Activated CD8-positive, alpha-beta T cell treated with anti-CD3 and anti-CD28 coated beads for 36 hours (primary cell): Measurements from ENCODE around the gene LSM8. TPM values are rescaled to one million over a fixed set of nuclear protein-coding genes. Genes with fewer than 3 reads are reported as not detected.
"Not testable (repeated sequence)": the region's sequence is repeated elsewhere in the genome, so short reads cannot be mapped to it uniquely, and the experiment has no call there.

Experiments used
- ATAC-seq: fragments of 200-7000 bp; cut with Tn5 transposase; one replicate; pipeline ENCODE4 v1.10.0; 2021; ENCODE audit warnings: mild to moderate bottlenecking, moderate library complexity
- CTCF ChIA-PET: fragments of 350-600 bp; sonication (Branson Sonifier 250); formaldehyde crosslinking; loops from one replicate; lab custom pipeline; 2021; ENCODE audit warnings: antibody characterized with exemption; lab: Charles Lee
- POLR2A ChIA-PET: fragments of 350-600 bp; sonication (Branson Sonifier 250); formaldehyde crosslinking; loops from one replicate; lab custom pipeline; 2021; ENCODE audit warnings: antibody characterized with exemption; lab: Charles Lee
- DNase-seq: peaks from one replicate; pipeline ENCODE4 v3.0.0-alpha.2; 2020
- H3K27ac Mint-ChIP-seq: one replicate; pipeline ENCODE4 v1.8.0; 2021; ENCODE audit warnings: mild to moderate bottlenecking, mixed read lengths
- H3K27me3 Mint-ChIP-seq: one replicate; pipeline ENCODE4 v1.8.0; 2021; ENCODE audit warnings: mixed read lengths
- H3K36me3 Mint-ChIP-seq: one replicate; pipeline ENCODE4 v1.8.0; 2021; ENCODE audit warnings: low read depth, mixed read lengths
- H3K4me1 Mint-ChIP-seq: one replicate; pipeline ENCODE4 v1.8.0; 2021; ENCODE audit warnings: low read depth, mixed read lengths
- H3K4me3 Mint-ChIP-seq: one replicate; pipeline ENCODE4 v1.8.0; 2021; ENCODE audit warnings: mild to moderate bottlenecking, moderate library complexity, mixed read lengths
- H3K9me3 Mint-ChIP-seq: one replicate; pipeline ENCODE4 v1.8.0; 2021; ENCODE audit warnings: mixed read lengths
- intact Hi-C: fragments of 100-400 bp; cut with micrococcal nuclease; formaldehyde crosslinking; loops from one replicate; pipeline ENCODE4 v1.10.0; 2022
- total RNA-seq, 2 experiments: library from RNA; stranded (reverse); gene quantifications; one replicate each; pipeline ENCODE4 v1.2.3, GENCODE V29; 2021
- TF ChIP-seq, protein P1 (sequence below): fragments of 200-600 bp; IDR thresholded peaks from one replicate; pipeline ENCODE4 v1.8.0; 2022; ENCODE audit warnings: antibody characterized with exemption, mild to moderate bottlenecking

LSM8 gene
- total RNA-seq, 2 experiments from 2014 or later: 36.6 to 42.0 TPM

DNA sequence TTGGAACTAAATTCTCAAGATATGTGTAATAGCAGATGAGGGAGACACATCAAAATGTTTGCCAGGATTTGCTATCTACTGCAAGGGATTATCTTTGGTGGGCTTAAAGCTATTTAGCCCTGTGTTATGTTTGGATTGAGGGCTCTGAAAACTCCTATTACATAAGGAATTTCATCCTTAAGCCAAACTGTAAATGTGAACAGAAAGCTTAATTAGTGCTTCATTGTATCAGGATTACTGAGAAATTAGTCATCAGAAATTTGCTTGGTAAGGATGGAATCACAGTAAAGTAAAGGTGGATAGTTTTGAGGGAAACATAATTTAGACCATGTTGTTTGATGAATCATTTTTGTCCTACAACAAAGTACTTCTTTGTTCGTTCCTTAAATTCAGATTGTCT lies 48.9 kb downstream of the LSM8 start:
- H3K9me3 Mint-ChIP-seq: no peaks in the 10 kb centered on the region
- no peaks in the 10 kb centered on the region for H3K36me3 Mint-ChIP-seq
- H3K27ac Mint-ChIP-seq: no peak overlapping the region
- DNase-seq: no peak
- ChIA-PET CTCF (no interaction called here), POLR2A (no interaction called here)
- no peak overlapping the region for H3K4me3 Mint-ChIP-seq
- intact Hi-C loops: no loop called here
- no peak for ATAC-seq
- TF ChIP-seq, protein P1, sequence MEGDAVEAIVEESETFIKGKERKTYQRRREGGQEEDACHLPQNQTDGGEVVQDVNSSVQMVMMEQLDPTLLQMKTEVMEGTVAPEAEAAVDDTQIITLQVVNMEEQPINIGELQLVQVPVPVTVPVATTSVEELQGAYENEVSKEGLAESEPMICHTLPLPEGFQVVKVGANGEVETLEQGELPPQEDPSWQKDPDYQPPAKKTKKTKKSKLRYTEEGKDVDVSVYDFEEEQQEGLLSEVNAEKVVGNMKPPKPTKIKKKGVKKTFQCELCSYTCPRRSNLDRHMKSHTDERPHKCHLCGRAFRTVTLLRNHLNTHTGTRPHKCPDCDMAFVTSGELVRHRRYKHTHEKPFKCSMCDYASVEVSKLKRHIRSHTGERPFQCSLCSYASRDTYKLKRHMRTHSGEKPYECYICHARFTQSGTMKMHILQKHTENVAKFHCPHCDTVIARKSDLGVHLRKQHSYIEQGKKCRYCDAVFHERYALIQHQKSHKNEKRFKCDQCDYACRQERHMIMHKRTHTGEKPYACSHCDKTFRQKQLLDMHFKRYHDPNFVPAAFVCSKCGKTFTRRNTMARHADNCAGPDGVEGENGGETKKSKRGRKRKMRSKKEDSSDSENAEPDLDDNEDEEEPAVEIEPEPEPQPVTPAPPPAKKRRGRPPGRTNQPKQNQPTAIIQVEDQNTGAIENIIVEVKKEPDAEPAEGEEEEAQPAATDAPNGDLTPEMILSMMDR: no peak
- no peaks in the 10 kb centered on the region for H3K4me1 Mint-ChIP-seq
- peaks cover 12% of the 10 kb centered on the region for H3K27me3 Mint-ChIP-seq

DNA sequence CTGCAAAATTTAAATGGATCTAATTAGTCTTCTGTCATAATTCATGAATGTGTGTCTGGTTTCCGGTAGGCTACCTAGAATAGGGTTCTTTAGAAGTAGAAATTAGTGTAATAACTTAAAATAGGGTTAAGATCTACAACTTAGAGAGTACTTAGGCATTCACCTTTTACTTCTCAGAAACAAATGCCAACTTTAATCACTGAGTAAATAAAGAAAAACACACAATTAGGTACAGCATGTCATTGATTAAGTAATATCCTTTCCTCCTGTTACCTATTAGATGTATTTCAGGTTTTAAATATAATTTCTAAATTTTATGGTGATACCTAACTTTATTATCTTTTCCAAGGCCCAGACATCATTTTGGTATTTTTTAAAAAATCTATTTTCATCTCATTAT lies 49.8 kb downstream of the LSM8 start:
- Mint-ChIP-seq H3K4me3 (no peak overlapping the region), H3K9me3 (no peaks in the 10 kb centered on the region), H3K4me1 (no peaks in the 10 kb centered on the region), H3K27me3 (peaks cover 8% of the 10 kb centered on the region), H3K36me3 (no peaks in the 10 kb centered on the region), H3K27ac (no peak overlapping the region)
- no peak for ATAC-seq
- ChIA-PET POLR2A (no interaction called here), CTCF (no interaction called here)
- TF ChIP-seq, protein P1: no peak
- no peak for DNase-seq
- intact Hi-C loops: no loop called here

DNA sequence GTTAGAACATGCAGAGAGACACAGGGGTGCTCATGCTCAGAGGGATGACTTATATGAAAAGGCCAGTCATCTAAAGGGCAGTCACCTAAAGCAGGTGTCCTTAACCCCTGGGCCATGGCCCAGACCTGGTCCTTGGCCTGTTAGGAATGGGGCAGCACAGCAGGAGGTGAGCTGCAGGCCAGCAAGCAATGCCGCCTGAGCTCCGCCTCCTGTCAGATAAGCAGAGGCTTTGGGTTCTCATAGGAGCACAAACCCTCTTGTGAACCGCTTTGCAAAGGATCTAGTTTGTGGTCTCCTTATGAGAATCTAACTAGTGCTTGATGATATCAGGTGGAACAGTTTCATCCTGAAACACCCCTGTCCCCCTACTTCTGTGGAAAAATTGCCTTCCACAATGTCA lies 55.0 kb downstream of the LSM8 start:
- Mint-ChIP-seq H3K9me3 (no peaks in the 10 kb centered on the region), H3K36me3 (no peaks in the 10 kb centered on the region), H3K27me3 (peaks cover 1% of the 10 kb centered on the region), H3K27ac (no peak overlapping the region), H3K4me1 (no peaks in the 10 kb centered on the region), H3K4me3 (no peak overlapping the region)
- TF ChIP-seq, protein P1: no peak
- intact Hi-C loops: no loop called here
- ChIA-PET CTCF (no interaction called here), POLR2A (no interaction called here)
- no peak for DNase-seq
- no peak for ATAC-seq

DNA sequence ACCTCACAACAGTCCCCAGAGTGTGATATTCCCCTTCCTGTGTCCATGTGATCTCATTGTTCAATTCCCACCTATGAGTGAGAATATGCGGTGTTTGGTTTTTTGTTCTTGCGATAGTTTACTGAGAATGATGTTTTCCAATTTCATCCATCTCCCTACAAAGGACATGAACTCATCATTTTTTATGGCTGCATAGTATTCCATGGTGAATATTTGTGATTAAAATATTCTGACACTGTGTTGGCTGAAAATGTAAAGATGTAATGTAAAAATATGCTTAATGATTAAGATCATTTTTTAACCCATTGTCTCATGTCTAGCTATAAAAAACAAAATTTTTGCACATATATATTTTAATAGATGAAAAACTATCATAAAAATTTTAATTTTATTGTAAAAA lies 56.4 kb downstream of the LSM8 start:
- ATAC-seq, H3K36me3 Mint-ChIP-seq, H3K27me3 Mint-ChIP-seq, CTCF ChIA-PET, intact Hi-C loops, H3K4me1 Mint-ChIP-seq, POLR2A ChIA-PET, H3K9me3 Mint-ChIP-seq, DNase-seq, H3K27ac Mint-ChIP-seq, H3K4me3 Mint-ChIP-seq: not testable (repeated sequence)

Other genes with a start within 250 kb of the LSM8 start
- 1 to 10 TPM; 1.2 to 1.4 TPM for gene ANKRD7, start 40.5 kb downstream of the LSM8 start, total RNA-seq